Measurements from ENCODE around the gene CLCN7.

GRCh38 chr16:1413684-1414531, 60.9 kb downstream of the CLCN7 start:
- TF ChIP-seq EZH2 (IDR thresholded peaks at IDR 0.05): no peak
- TF ChIP-seq JUND (IDR thresholded peaks at IDR 0.05): no peak
- TF ChIP-seq POLR2A (IDR thresholded peaks at IDR 0.05; ENCODE audit: borderline replicate concordance, extremely low read depth, insufficient read depth, insufficient read length): no peak
